Right lobe of liver (tissue), 6 donors: Measurements from ENCODE around the gene RIOK3. TPM values are rescaled to one million over a fixed set of nuclear protein-coding genes. Genes with fewer than 3 reads are reported as not detected.

Experiments
- ATAC-seq, 4 donors: fragments of 200-7000 bp; cut with Tn5 transposase; one replicate each; pipeline ENCODE4 v1.9.1; 2020; ENCODE audit warnings: mild to moderate bottlenecking in 4 of 4, moderate library complexity in 4 of 4
- DNase-seq, 3 donors: peaks; one replicate each; pipeline ENCODE4 v3.0.0-alpha.2; 2020
- H3K27ac ChIP-seq, 3 donors: fragments of 200-600 bp; one replicate each; pipeline ENCODE4 v1.8.0; 2022
- H3K27me3 ChIP-seq, 2 donors: fragments of 200-600 bp; one replicate each; pipeline ENCODE4 v1.8.0; 2022
- H3K36me3 ChIP-seq, 4 donors: fragments of 200-600 bp; sonication (generic) in 1 of 4; one replicate each; pipeline versions ENCODE4 v1.5.1 to v1.8.0; 2017 to 2022; ENCODE audit warnings: control low read depth in 1 of 4
- H3K4me1 ChIP-seq, 4 donors: fragments of 200-600 bp; sonication (generic) in 1 of 4; one replicate each; pipeline versions ENCODE4 v1.5.1 to v1.8.0; 2017 to 2022; ENCODE audit warnings: control low read depth in 1 of 4
- H3K4me3 ChIP-seq, 3 donors: fragments of 200-600 bp; one replicate each; pipeline ENCODE4 v1.8.0; 2022
- H3K9me3 ChIP-seq, 4 donors: fragments of 200-600 bp; sonication (generic) in 1 of 4; one replicate each; pipeline versions ENCODE4 v1.5.1 to v1.8.0; 2017 to 2022; ENCODE audit warnings: control low read depth in 1 of 4
- CTCF ChIP-seq, 4 donors: fragments of 200-600 bp in 3 of 4; fragments of 450-650 bp in 1 of 4; IDR thresholded peaks; one replicate each; pipeline versions ENCODE4 v1.5.1 to v1.8.0; 2016 to 2022; ENCODE audit warnings: antibody characterized with exemption in 4 of 4, mild to moderate bottlenecking in 2 of 4
- POLR2A ChIP-seq: fragments of 450-650 bp; IDR thresholded peaks from one replicate; pipeline ENCODE4 v1.6.1; 2017; ENCODE audit warnings: antibody characterized with exemption, mild to moderate bottlenecking
- WGBS: methylation state at CpG from one replicate; pipeline ENCODE4 v1.1.6; 2018; ENCODE audit warnings: low coverage, low lambda C conversion rate; ENCODE audit not compliant: insufficient coverage; ENCODE audit errors: missing lambda C conversion rate; 5-methylcytosine and 5-hydroxymethylcytosine counted together
- intact Hi-C, 2 donors: fragments of 100-400 bp; cut with DNase I; formaldehyde crosslinking; loops; one replicate each; pipeline versions ENCODE4 v1.11.2 to v1.14.1; 2022
- total RNA-seq, 6 experiments: library from RNA; depleted of rRNA in 2 of 6; stranded (reverse); fragments of >200 nt in 2 of 6; fragmentation: NEBNext Ultra II Directional in 3 of 6; extraction: Animal tissue kit (Norgen Biotek cat#: 25700) in 3 of 6; gene quantifications; one replicate each; pipeline versions ENCODE4 v1.1.0 to v1.2.4, GENCODE V29; 2016 to 2023
- donor health status: DM: no; HTN: yes; CAD: no.
- donor health status: DM: no; HTN: no; CAD: no.
- donor health status: DM: no; HTN: no; CAD: no.
- donor health status: DM: no; HTN: yes; CAD: no.
- donor health status: DM: no; HTN: yes; CAD: no.

RIOK3 gene
- total RNA-seq, 6 experiments from 2014 or later: 41.3 to 59.5 (median 50.4) TPM

DNA sequence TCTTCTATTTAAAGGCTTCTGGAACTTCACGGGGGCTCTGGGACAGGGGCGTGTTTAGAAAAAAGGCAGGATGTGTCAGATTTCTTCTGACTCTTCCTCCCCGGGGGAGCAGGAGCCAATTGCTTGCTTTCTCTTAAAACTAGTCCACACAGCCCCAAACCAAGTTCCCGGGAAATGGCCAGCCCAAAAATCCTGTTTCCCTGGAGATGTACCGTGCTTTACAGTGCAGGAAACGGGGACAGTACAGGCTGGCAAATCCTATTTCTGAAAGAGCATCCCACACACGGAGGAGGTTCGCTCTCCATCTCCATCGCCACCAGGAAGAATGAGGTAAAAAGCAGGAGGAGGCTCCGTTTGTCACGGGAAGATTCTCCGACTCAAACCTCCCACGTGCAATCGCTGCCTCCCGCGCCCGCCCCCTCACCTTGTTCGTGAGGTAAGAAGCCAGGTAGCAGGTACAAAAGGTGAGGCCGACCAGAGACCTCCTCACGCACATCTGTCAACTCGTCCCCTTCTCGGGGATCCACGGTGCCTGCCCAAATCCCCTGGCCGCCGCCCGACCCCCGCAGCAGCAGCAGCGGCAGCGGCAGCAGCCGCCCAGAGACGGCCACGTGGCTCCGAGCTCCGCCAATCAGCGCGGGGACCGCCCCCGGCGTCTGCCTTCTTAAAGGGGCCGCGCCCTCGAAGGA, 15.6 kb upstream of the RIOK3 start:
- peak; percentile 94 to 98 (median 96) for ATAC-seq

GRCh38 chr18:23438046-23438377, 15.1 kb upstream of the RIOK3 start:
- Histone ChIP-seq H3K36me3 (no peaks in the 10 kb centered on the region), H3K9me3 (no peaks in the 10 kb centered on the region), H3K27ac (peak overlapping the region in 2 of 3 donors; percentile 2 to 40), H3K27me3 (no peaks in the 10 kb centered on the region), H3K4me1 (peaks cover 0 to 23% (median 7%) of the 10 kb centered on the region in 4 donors), H3K4me3 (peak overlapping the region; percentile 55 to 82 (median 75))
- TF ChIP-seq CTCF (IDR thresholded peaks at IDR 0.05) (no peak), POLR2A (no peak)
- intact Hi-C loops: no loop called here
- WGBS: 46% methylated on average over 5 of the region's 5 CpGs
- ATAC-seq: no peak
- DNase-seq: no peak

More for the DNA sequence above, 15.6 kb upstream of the RIOK3 start:
- H3K27ac ChIP-seq: peak overlapping the region in 2 of 3 donors; percentile 2 to 40
- intact Hi-C loops: no loop called here
- TF ChIP-seq POLR2A: no peak
- no peak for TF ChIP-seq CTCF (IDR thresholded peaks at IDR 0.05)
- 0% methylated on average over 30 of the region's 42 CpGs for WGBS
- no peaks in the 10 kb centered on the region for H3K9me3 ChIP-seq
- peaks cover 0 to 19% (median 5%) of the 10 kb centered on the region in 4 donors for H3K4me1 ChIP-seq
- H3K36me3 ChIP-seq: no peaks in the 10 kb centered on the region
- H3K27me3 ChIP-seq: no peaks in the 10 kb centered on the region
- peak; percentile 88 to 90 (median 88) for DNase-seq
- peak overlapping the region; percentile 55 to 82 (median 75) for H3K4me3 ChIP-seq

DNA sequence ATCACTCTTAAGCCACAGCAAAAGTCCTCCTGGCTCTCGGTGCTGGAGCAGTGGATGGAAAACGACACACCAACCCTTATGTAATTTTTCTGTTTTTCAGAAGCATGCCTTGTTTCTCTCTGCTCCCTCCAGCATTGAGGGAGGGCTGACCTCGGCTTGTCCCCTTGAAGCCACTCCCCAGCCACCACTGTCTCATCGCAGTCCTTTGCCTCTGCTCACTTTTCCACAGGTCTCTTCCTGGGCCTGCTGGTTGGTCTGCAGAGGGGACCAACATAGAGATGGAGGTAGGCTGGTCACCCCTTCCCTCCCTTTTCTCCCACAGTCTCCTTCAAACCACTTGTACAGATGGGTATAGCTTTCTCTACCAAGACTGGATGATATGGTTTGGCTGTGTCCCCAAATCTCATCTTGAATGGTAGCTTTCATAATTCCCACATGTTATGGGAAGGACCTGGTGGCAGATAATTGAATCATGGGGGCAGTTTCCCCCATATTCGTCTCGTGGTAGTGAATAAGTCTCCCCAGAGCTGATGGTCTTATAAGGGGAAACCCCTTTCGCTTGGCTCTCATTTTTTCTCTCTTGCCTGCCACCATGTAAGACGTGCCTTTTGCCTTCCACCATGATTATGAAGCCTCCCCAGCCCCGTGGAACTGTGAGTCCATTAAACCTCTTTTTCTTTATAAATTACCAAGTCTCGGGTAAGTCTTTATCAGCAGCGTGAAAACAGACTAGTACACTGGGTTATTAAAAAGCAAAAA, 14.3 kb upstream of the RIOK3 start:
- WGBS: 75% methylated on average over 11 of the region's 11 CpGs
- TF ChIP-seq POLR2A (no peak), CTCF (IDR thresholded peaks at IDR 0.05) (no peak)
- Histone ChIP-seq H3K4me1 (peaks cover 0 to 23% (median 7%) of the 10 kb centered on the region in 4 donors), H3K27me3 (no peaks in the 10 kb centered on the region), H3K36me3 (no peaks in the 10 kb centered on the region), H3K27ac (no peak overlapping the region), H3K9me3 (no peaks in the 10 kb centered on the region), H3K4me3 (no peak overlapping the region)
- DNase-seq (no peak), ATAC-seq (no peak)
- intact Hi-C loops: no loop called here

GRCh38 chr18:23440131-23440530, 13.0 kb upstream of the RIOK3 start:
- no peak for TF ChIP-seq CTCF (IDR thresholded peaks at IDR 0.05)
- TF ChIP-seq POLR2A: no peak
- ATAC-seq (no peak), DNase-seq (no peak)
- H3K27ac ChIP-seq: no peak overlapping the region
- no peak overlapping the region for H3K4me3 ChIP-seq
- intact Hi-C loops: no loop called here
- 86% methylated on average over 4 of the region's 4 CpGs for WGBS
- H3K4me1 ChIP-seq: peaks cover 0 to 23% (median 7%) of the 10 kb centered on the region in 4 donors
- H3K9me3 ChIP-seq: no peaks in the 10 kb centered on the region
- H3K36me3 ChIP-seq: no peaks in the 10 kb centered on the region
- no peaks in the 10 kb centered on the region for H3K27me3 ChIP-seq
